HUES64 (cell line): ENCODE measurements around the gene TYMP.
A peak's percentile ranks its signal among the peaks of the same experiment; 100 is the strongest.

Experiments used
- H3K27ac ChIP-seq: 2 replicates; pipeline ENCODE4 v1.7.0; 2013; ENCODE audit warnings: low read depth, low read length, inconsistent platforms
- H3K27me3 ChIP-seq: 2 replicates; pipeline ENCODE4 v1.6.1; 2013; ENCODE audit warnings: mild to moderate bottlenecking, low read length; ENCODE audit not compliant: insufficient read depth
- H3K36me3 ChIP-seq: 2 replicates; pipeline ENCODE4 v1.6.1; 2013; ENCODE audit warnings: mild to moderate bottlenecking, low read length; ENCODE audit not compliant: insufficient read depth
- H3K4me1 ChIP-seq: 2 replicates; pipeline ENCODE4 v1.6.1; 2013; ENCODE audit warnings: mild to moderate bottlenecking, low read length, moderate library complexity; ENCODE audit not compliant: insufficient read depth
- H3K4me3 ChIP-seq: 2 replicates; pipeline ENCODE4 v1.5.1; 2013; ENCODE audit warnings: mild to moderate bottlenecking, low read length, moderate library complexity
- H3K9ac ChIP-seq: 2 replicates; pipeline ENCODE4 v1.6.1; 2013; ENCODE audit warnings: mild to moderate bottlenecking, low read depth, low read length
- H3K9me3 ChIP-seq: 2 replicates; pipeline ENCODE4 v1.6.1; 2013; ENCODE audit warnings: low read depth, low read length; ENCODE audit not compliant: insufficient read depth
- WGBS: fragments of 150-250, 120-280 bp; methylation state at CpG from one replicate; pipeline ENCODE4 v1.1.7; 2013; ENCODE audit warnings: missing lambda C conversion rate; 5-methylcytosine and 5-hydroxymethylcytosine counted together

Gene TYMP

GRCh38 chr22:50483977-50484853 lies 45.6 kb downstream of the TYMP start:
- Histone ChIP-seq H3K27ac (no peak overlapping the region), H3K9me3 (no peaks in the 10 kb centered on the region), H3K27me3 (peaks cover 25% of the 10 kb centered on the region), H3K4me3 (no peak overlapping the region), H3K36me3 (no peaks in the 10 kb centered on the region), H3K9ac (no peak overlapping the region), H3K4me1 (no peaks in the 10 kb centered on the region)
- WGBS: 91% methylated on average over 31 of the region's 31 CpGs

DNA sequence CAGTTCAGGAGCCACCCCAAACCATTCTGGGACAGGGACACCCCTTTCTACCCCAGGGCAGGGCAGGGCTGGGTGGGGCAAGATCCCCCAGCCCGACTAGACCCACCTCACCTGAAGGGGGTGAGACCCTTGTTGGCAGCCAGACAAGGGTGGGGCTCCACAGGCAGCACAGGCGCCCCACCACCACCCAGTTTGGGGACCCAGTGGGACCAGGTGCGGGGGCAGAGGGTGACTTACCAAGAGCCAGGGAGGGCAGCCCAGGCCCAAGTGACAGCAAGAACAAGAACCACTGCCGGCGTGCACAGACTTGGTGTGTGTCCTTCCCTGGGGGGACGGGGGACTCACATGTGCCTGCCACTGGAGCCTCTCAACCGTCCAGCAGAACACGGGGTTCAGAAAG lies 46.3 kb downstream of the TYMP start:
- Histone ChIP-seq H3K27ac (no peak overlapping the region), H3K27me3 (peaks cover 29% of the 10 kb centered on the region), H3K36me3 (no peaks in the 10 kb centered on the region), H3K9me3 (no peaks in the 10 kb centered on the region), H3K4me1 (no peaks in the 10 kb centered on the region), H3K4me3 (no peak overlapping the region), H3K9ac (no peak overlapping the region)
- 94% methylated on average over 8 of the region's 8 CpGs for WGBS

DNA sequence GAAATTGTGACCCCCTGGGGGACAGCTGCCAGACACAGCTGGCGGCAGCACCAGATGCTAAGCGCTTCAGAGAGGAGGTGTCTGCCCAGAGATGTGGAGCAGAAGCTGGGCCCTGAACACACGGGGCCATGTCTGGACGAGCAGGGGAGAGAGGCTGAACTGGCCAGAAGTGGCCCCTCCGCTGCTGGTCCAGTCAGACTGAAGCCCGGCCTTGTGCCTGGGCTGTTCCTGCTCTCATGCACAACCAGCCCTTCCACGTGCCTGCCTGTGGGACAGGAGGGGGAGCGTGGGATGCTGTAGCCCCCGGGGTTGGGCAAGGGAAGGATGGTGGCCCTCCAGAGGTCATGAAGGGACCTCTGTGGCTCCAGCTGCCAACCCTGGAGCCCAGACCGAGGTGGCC lies 46.7 kb downstream of the TYMP start:
- peaks cover 30% of the 10 kb centered on the region for H3K27me3 ChIP-seq
- H3K36me3 ChIP-seq: no peaks in the 10 kb centered on the region
- WGBS: 89% methylated on average over 10 of the region's 10 CpGs
- no peak overlapping the region for H3K9ac ChIP-seq
- no peak overlapping the region for H3K27ac ChIP-seq
- no peak overlapping the region for H3K4me3 ChIP-seq
- no peaks in the 10 kb centered on the region for H3K9me3 ChIP-seq
- H3K4me1 ChIP-seq: no peaks in the 10 kb centered on the region

- Histone ChIP-seq H3K27ac (peak overlapping the region; percentile 35; the same call in 1 of the 2 replicates), H3K9me3 (no peaks in the 10 kb centered on the region), H3K9ac (peak overlapping the region; percentile 84), H3K36me3 (no peaks in the 10 kb centered on the region), H3K4me1 (no peaks in the 10 kb centered on the region), H3K4me3 (peak overlapping the region; percentile 68), H3K27me3 (peaks cover 30% of the 10 kb centered on the region)
- 78% methylated on average over 35 of the region's 35 CpGs for WGBS
Measured at GRCh38 chr22:50482107-50483074, 47.4 kb downstream of the TYMP start.

GRCh38 chr22:50481440-50482106 lies 48.2 kb downstream of the TYMP start, which contains the start of gene ADM2:
ADM2 (plus strand) TSS chr22:50481543; CDS start chr22:50481848, 305 bp downstream.
- 2% methylated on average over 70 of the region's 70 CpGs for WGBS
- Histone ChIP-seq H3K4me1 (no peaks in the 10 kb centered on the region), H3K27ac (peak within 1 kb of the TSS; percentile 35; the same call in 1 of the 2 replicates), H3K9me3 (no peaks in the 10 kb centered on the region), H3K9ac (peak within 1 kb of the TSS; percentile 84), H3K36me3 (no peaks in the 10 kb centered on the region), H3K27me3 (peaks cover 30% of the 10 kb centered on the region), H3K4me3 (peak within 1 kb of the TSS; percentile 68)

DNA sequence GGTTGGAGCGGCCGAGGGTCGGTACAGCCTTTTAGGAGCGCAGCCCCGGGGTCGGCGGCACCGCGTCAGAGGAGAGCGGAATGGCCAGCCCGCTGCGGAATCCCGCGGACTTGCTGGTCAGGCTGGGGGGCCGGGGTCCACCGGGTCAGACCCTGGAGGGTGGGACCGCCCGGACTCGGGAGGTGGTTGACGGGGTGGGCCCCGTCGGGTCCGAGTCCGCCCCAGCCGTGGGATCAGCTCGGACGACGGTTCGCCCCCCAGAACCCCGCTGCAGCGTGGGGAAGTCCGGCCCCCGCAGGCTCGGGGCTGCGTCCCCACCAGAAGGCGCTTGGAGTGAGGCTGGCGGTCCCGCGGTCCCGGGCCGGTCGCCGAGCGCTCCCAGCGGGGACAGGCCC lies 48.8 kb downstream of the TYMP start:
- H3K9me3 ChIP-seq: no peaks in the 10 kb centered on the region
- peak overlapping the region; percentile 84; the same call in 1 of the 2 replicates for H3K9ac ChIP-seq
- peak overlapping the region; percentile 68 for H3K4me3 ChIP-seq
- no peaks in the 10 kb centered on the region for H3K4me1 ChIP-seq
- 4% methylated on average over 45 of the region's 45 CpGs for WGBS
- H3K27me3 ChIP-seq: peaks cover 30% of the 10 kb centered on the region
- H3K27ac ChIP-seq: no peak overlapping the region
- H3K36me3 ChIP-seq: no peaks in the 10 kb centered on the region

- H3K27ac ChIP-seq: no peak overlapping the region
- H3K4me3 ChIP-seq: no peak overlapping the region
- H3K27me3 ChIP-seq: peaks cover 30% of the 10 kb centered on the region
- no peaks in the 10 kb centered on the region for H3K36me3 ChIP-seq
- H3K4me1 ChIP-seq: peaks cover 4% of the 10 kb centered on the region; the same call in 1 of the 2 replicates
- no peaks in the 10 kb centered on the region for H3K9me3 ChIP-seq
- H3K9ac ChIP-seq: no peak overlapping the region
- WGBS: 85% methylated on average over 11 of the region's 11 CpGs
Measured at GRCh38 chr22:50479721-50480120, 50.1 kb downstream of the TYMP start.

- Histone ChIP-seq H3K36me3 (no peaks in the 10 kb centered on the region), H3K4me3 (no peak overlapping the region), H3K27me3 (peaks cover 30% of the 10 kb centered on the region), H3K4me1 (peaks cover 4% of the 10 kb centered on the region; the same call in 1 of the 2 replicates), H3K27ac (no peak overlapping the region), H3K9ac (no peak overlapping the region), H3K9me3 (no peaks in the 10 kb centered on the region)
- WGBS: 84% methylated on average over 12 of the region's 12 CpGs
Measured at GRCh38 chr22:50477923-50478322, 51.9 kb downstream of the TYMP start.

DNA sequence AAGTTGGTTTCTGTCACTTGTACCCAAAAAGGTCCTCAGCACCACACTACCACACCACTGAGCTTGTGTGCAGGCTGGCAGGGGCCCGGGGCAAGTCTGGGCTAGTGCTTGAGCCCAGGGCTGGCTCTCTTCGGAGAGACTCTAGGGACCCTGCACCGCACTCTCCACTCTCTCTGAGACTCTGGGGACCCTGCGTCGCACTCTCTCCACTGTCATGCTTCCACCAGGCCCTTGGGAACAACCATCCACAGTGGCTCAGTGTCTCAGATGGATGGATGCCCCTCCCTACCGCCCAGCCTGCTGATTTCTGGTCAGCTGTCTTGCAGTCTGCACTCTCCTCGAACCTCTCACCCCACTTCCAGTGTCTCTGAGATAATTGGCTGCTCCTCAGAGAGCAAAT lies 52.9 kb downstream of the TYMP start:
- no peaks in the 10 kb centered on the region for H3K36me3 ChIP-seq
- 83% methylated on average over 7 of the region's 7 CpGs for WGBS
- no peak overlapping the region for H3K4me3 ChIP-seq
- no peaks in the 10 kb centered on the region for H3K9me3 ChIP-seq
- H3K27me3 ChIP-seq: peaks cover 28% of the 10 kb centered on the region
- no peak overlapping the region for H3K9ac ChIP-seq
- no peak overlapping the region for H3K27ac ChIP-seq
- H3K4me1 ChIP-seq: peaks cover 4% of the 10 kb centered on the region; the same call in 1 of the 2 replicates
